Middle frontal gyrus (tissue), 1 donor: ENCODE results near the gene POLD3.

ENCODE experiments used
- DNase-seq: peaks from one replicate; pipeline ENCODE4 v3.0.0-alpha.2; 2015; ENCODE audit warnings: low spot score; ENCODE audit errors: extremely low spot score

POLD3 gene

GRCh38 chr11:74686792-74687191, 94.4 kb downstream of the POLD3 start:
- DNase-seq: no peak

GRCh38 chr11:74687237-74688023, 95.0 kb downstream of the POLD3 start:
- no peak for DNase-seq

- DNase-seq: no peak
These were observed 97.3 kb downstream of the POLD3 start for GRCh38 chr11:74689666-74690065.

- no peak for DNase-seq
These were observed 99.4 kb downstream of the POLD3 start for GRCh38 chr11:74691755-74692154.
